ENCODE data around the gene KCP. TPM values are rescaled to one million over a fixed set of nuclear protein-coding genes. Genes with fewer than 3 reads are reported as not detected.

The KCP gene
- total and polyA plus RNA-seq, 10 of the 15 experiments (the other 5 are each of a cell fraction or from before 2014, with no cell fraction given) = 0.05 to 7.8 (median 2.5) TPM

DNA sequence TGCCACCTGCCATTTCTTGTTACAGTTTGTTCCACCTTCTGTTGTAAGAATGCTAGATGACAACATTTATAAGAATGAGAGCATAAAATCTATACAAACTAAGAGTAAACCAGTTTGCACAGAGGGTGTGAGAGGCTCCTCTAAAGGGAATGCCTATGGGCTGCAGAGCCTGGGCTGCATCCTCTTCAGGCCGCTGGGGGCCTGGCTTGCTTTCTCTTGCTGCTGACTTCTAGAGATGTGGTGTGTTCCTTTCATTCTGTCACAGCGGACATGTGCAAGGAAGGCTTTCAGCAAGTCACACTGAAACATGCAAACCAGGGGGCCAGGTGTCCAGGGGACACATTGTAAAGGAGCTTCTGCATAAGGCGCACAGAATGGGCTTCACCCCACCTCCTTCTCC lies 55.0 kb downstream of the KCP start:
- no peaks in the 10 kb centered on the region for H3K27me3 ChIP-seq (replicated peaks in 1 of 2; ENCODE audit: control insufficient read depth in 2 of 2, insufficient read depth in 2 of 2, low read length in 1 of 2)
- ChIA-PET POLR2A (no interaction called here), SMC1A (ENCODE audit: uncharacterized antibody, unreplicated experiment) (no interaction called here), RAD21 (ENCODE audit: unreplicated experiment) (no interaction called here), CTCF (no interaction called here)
- BruUV-seq (replicated peaks) = no TSS peak
- no peaks in the 10 kb centered on the region for H3K79me2 ChIP-seq (ENCODE audit: control insufficient read depth, insufficient read depth, low read length)
- 15% methylated on average over 3 of the region's 3 CpGs for WGBS (ENCODE audit: insufficient coverage, insufficient replicate concordance, low lambda C conversion rate, missing lambda C conversion rate)
- no peaks in the 10 kb centered on the region for H4K20me1 ChIP-seq (ENCODE audit: control insufficient read depth, insufficient read depth)
- no peak overlapping the region for H3K4me2 ChIP-seq (ENCODE audit: control insufficient read depth, insufficient read depth)
- no peak for DNase-seq (ENCODE audit: low read depth, low spot score)
- H3K9me3 ChIP-seq (replicated peaks; ENCODE audit: control insufficient read depth, insufficient read depth, low read length) = no peaks in the 10 kb centered on the region
- H2AFZ ChIP-seq (ENCODE audit: control insufficient read depth, low read depth, low read length) = no peak overlapping the region
- H3K9ac ChIP-seq (ENCODE audit: control insufficient read depth, insufficient read depth, low read length) = no peak overlapping the region
- peak; percentile 65 for ATAC-seq
- FAIRE-seq = no peak
- intact Hi-C loops (cut with micrococcal nuclease; ENCODE audit: unreplicated experiment) (no loop called here), in situ Hi-C loops (cut with MboI) (no loop called here)
- H3K4me1 ChIP-seq (ENCODE audit: control insufficient read depth, insufficient read depth, low read length) = no peaks in the 10 kb centered on the region; the same call in 1 of the 2 replicates
- no peak for TF ChIP-seq SUPT20H (IDR thresholded peaks at IDR 0.05; ENCODE audit: borderline replicate concordance, control insufficient read depth, low read depth, low read length)
- no peak for TF ChIP-seq CREM (IDR thresholded peaks at IDR 0.05; ENCODE audit: low read depth)
- TF ChIP-seq MTA3 (IDR thresholded peaks at IDR 0.05; ENCODE audit: borderline replicate concordance, low read length) = no peak
- no peak for TF ChIP-seq RUNX3 (IDR thresholded peaks at IDR 0.05; ENCODE audit: low read length)
- no peak overlapping the region for H3K4me3 ChIP-seq
- no peak overlapping the region for H3K27ac ChIP-seq (ENCODE audit: control insufficient read depth, insufficient read depth)
- H3K36me3 ChIP-seq (ENCODE audit: control insufficient read depth in 2 of 2, insufficient read depth in 2 of 2, low read length in 1 of 2) = no peaks in the 10 kb centered on the region

DNA sequence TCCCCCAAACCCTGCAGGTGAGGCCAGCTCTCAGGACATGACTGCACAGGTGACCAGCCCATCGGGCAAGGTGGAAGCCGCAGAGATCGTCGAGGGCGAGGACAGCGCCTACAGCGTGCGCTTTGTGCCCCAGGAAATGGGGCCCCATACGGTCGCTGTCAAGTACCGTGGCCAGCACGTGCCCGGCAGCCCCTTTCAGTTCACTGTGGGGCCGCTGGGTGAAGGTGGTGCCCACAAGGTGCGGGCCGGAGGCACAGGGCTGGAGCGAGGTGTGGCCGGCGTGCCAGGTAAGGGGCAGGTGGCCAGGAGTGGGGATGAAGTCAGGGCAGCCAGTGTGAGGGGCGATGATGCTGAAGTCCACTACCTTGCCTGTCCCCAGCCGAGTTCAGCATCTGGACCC lies 56.1 kb downstream of the KCP start:
- no peaks in the 10 kb centered on the region for H3K36me3 ChIP-seq (ENCODE audit: control insufficient read depth in 2 of 2, insufficient read depth in 2 of 2, low read length in 1 of 2)
- ChIA-PET SMC1A (ENCODE audit: uncharacterized antibody, unreplicated experiment) (no interaction called here), RAD21 (ENCODE audit: unreplicated experiment) (no interaction called here), CTCF (no interaction called here), POLR2A (no interaction called here)
- H3K4me2 ChIP-seq (ENCODE audit: control insufficient read depth, insufficient read depth) = no peak overlapping the region
- H2AFZ ChIP-seq (ENCODE audit: control insufficient read depth, low read depth, low read length) = no peak overlapping the region
- no peak overlapping the region for H3K9ac ChIP-seq (ENCODE audit: control insufficient read depth, insufficient read depth, low read length)
- H3K27me3 ChIP-seq (replicated peaks in 1 of 2; ENCODE audit: control insufficient read depth in 2 of 2, insufficient read depth in 2 of 2, low read length in 1 of 2) = no peaks in the 10 kb centered on the region
- no peaks in the 10 kb centered on the region for H3K9me3 ChIP-seq (replicated peaks; ENCODE audit: control insufficient read depth, insufficient read depth, low read length)
- intact Hi-C loops (cut with micrococcal nuclease; ENCODE audit: unreplicated experiment) (no loop called here), in situ Hi-C loops (cut with MboI) (no loop called here)
- ATAC-seq (no peak), FAIRE-seq (no peak), DNase-seq (ENCODE audit: low read depth, low spot score) (no peak)
- no peak overlapping the region for H3K4me3 ChIP-seq
- BruUV-seq (replicated peaks) = no TSS peak
- H3K4me1 ChIP-seq (ENCODE audit: control insufficient read depth, insufficient read depth, low read length) = no peaks in the 10 kb centered on the region
- H3K27ac ChIP-seq (ENCODE audit: control insufficient read depth, insufficient read depth) = no peak overlapping the region
- H3K79me2 ChIP-seq (ENCODE audit: control insufficient read depth, insufficient read depth, low read length) = no peaks in the 10 kb centered on the region
- H4K20me1 ChIP-seq (ENCODE audit: control insufficient read depth, insufficient read depth) = no peaks in the 10 kb centered on the region
- WGBS (ENCODE audit: insufficient coverage, insufficient replicate concordance, low lambda C conversion rate, missing lambda C conversion rate) = 67% methylated on average over 20 of the region's 21 CpGs
- TF ChIP-seq MTA2 (IDR thresholded peaks at IDR 0.05; ENCODE audit: low read depth) (no peak), YBX1 (IDR thresholded peaks at IDR 0.05) (no peak), SMAD5 (IDR thresholded peaks at IDR 0.05; ENCODE audit: low read depth) (no peak), CBFB (IDR thresholded peaks at IDR 0.05; ENCODE audit: low read depth) (no peak), BMI1 (IDR thresholded peaks at IDR 0.05; ENCODE audit: borderline replicate concordance) (no peak)
- TF ChIP-seq, protein P1, sequence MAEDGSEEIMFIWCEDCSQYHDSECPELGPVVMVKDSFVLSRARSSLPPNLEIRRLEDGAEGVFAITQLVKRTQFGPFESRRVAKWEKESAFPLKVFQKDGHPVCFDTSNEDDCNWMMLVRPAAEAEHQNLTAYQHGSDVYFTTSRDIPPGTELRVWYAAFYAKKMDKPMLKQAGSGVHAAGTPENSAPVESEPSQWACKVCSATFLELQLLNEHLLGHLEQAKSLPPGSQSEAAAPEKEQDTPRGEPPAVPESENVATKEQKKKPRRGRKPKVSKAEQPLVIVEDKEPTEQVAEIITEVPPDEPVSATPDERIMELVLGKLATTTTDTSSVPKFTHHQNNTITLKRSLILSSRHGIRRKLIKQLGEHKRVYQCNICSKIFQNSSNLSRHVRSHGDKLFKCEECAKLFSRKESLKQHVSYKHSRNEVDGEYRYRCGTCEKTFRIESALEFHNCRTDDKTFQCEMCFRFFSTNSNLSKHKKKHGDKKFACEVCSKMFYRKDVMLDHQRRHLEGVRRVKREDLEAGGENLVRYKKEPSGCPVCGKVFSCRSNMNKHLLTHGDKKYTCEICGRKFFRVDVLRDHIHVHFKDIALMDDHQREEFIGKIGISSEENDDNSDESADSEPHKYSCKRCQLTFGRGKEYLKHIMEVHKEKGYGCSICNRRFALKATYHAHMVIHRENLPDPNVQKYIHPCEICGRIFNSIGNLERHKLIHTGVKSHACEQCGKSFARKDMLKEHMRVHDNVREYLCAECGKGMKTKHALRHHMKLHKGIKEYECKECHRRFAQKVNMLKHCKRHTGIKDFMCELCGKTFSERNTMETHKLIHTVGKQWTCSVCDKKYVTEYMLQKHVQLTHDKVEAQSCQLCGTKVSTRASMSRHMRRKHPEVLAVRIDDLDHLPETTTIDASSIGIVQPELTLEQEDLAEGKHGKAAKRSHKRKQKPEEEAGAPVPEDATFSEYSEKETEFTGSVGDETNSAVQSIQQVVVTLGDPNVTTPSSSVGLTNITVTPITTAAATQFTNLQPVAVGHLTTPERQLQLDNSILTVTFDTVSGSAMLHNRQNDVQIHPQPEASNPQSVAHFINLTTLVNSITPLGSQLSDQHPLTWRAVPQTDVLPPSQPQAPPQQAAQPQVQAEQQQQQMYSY (CRISPR knock-in tag; IDR thresholded peaks at IDR 0.05) = no peak
- TF ChIP-seq, protein P2, sequence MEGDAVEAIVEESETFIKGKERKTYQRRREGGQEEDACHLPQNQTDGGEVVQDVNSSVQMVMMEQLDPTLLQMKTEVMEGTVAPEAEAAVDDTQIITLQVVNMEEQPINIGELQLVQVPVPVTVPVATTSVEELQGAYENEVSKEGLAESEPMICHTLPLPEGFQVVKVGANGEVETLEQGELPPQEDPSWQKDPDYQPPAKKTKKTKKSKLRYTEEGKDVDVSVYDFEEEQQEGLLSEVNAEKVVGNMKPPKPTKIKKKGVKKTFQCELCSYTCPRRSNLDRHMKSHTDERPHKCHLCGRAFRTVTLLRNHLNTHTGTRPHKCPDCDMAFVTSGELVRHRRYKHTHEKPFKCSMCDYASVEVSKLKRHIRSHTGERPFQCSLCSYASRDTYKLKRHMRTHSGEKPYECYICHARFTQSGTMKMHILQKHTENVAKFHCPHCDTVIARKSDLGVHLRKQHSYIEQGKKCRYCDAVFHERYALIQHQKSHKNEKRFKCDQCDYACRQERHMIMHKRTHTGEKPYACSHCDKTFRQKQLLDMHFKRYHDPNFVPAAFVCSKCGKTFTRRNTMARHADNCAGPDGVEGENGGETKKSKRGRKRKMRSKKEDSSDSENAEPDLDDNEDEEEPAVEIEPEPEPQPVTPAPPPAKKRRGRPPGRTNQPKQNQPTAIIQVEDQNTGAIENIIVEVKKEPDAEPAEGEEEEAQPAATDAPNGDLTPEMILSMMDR (IDR thresholded peaks at IDR 0.05 in 2 of 3, conservative IDR thresholded peaks at IDR 0.05 in 1 of 3; ENCODE audit: control insufficient read depth in 2 of 3, extremely low read depth in 1 of 3, insufficient read depth in 1 of 3, low read depth in 3 of 3, low read length in 3 of 3) = no peak
- TF ChIP-seq, protein P3, sequence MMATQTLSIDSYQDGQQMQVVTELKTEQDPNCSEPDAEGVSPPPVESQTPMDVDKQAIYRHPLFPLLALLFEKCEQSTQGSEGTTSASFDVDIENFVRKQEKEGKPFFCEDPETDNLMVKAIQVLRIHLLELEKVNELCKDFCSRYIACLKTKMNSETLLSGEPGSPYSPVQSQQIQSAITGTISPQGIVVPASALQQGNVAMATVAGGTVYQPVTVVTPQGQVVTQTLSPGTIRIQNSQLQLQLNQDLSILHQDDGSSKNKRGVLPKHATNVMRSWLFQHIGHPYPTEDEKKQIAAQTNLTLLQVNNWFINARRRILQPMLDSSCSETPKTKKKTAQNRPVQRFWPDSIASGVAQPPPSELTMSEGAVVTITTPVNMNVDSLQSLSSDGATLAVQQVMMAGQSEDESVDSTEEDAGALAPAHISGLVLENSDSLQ (IDR thresholded peaks at IDR 0.05) = no peak

Data from GM12878 (cell line).